Measurements from ENCODE around the gene DUSP19. TPM values are rescaled to one million over a fixed set of nuclear protein-coding genes. Genes with fewer than 3 reads are reported as not detected.

Gene DUSP19
- total and polyA plus RNA-seq, 10 of the 15 experiments (the other 5 are each of a cell fraction or from before 2014, with no cell fraction given), result 0.16 to 1.7 (median 0.57) TPM

DNA sequence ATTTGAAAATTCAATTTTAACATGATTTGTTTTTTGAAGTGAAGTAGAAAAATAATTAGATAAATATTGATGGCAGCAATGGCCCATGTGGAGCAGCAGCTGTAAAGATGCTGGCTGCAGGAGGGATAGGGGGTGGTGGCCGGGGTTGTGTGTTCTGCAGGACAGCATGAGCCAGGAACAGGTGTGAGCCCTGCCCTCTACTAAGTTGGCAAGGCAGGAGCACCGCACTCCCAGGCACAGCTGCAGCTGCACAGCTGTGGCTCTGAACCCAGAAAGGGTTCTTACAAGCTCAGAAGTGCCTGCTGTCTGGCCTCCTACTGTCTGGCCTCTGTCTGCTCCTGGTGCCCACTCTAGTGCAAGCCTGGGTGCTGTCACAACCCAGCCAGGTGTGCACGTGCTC is 10.0 kb upstream of the DUSP19 start:
- no peaks in the 10 kb centered on the region for H3K36me3 ChIP-seq (ENCODE audit: control insufficient read depth in 2 of 2, insufficient read depth in 2 of 2, low read length in 1 of 2)
- in situ Hi-C loops (cut with MboI), result no loop called here
- FAIRE-seq (no peak), ATAC-seq (no peak), DNase-seq (ENCODE audit: low read depth, low spot score) (no peak)
- no peaks in the 10 kb centered on the region for H4K20me1 ChIP-seq (ENCODE audit: control insufficient read depth, insufficient read depth)
- no peak overlapping the region for H3K9ac ChIP-seq (ENCODE audit: control insufficient read depth, insufficient read depth, low read length)
- WGBS (ENCODE audit: insufficient coverage, insufficient replicate concordance, low lambda C conversion rate, missing lambda C conversion rate), result 2% methylated on average over 3 of the region's 3 CpGs
- BruUV-seq (replicated peaks), result no TSS peak
- intact Hi-C loops (cut with micrococcal nuclease; ENCODE audit: unreplicated experiment), result no loop called here
- H3K27ac ChIP-seq (ENCODE audit: control insufficient read depth, insufficient read depth), result no peak overlapping the region
- POLR2A ChIA-PET, result no interaction called here
- no peaks in the 10 kb centered on the region for H3K4me1 ChIP-seq (ENCODE audit: control insufficient read depth, insufficient read depth, low read length)
- H2AFZ ChIP-seq (ENCODE audit: control insufficient read depth, low read depth, low read length), result no peak overlapping the region
- CTCF ChIA-PET, result no interaction called here
- H3K9me3 ChIP-seq (replicated peaks; ENCODE audit: control insufficient read depth, insufficient read depth, low read length), result no peaks in the 10 kb centered on the region; the same call in 1 of the 3 replicates
- no peaks in the 10 kb centered on the region; a peak in 1 of 4 replicates for H3K27me3 ChIP-seq (replicated peaks in 1 of 2; ENCODE audit: control insufficient read depth in 2 of 2, insufficient read depth in 2 of 2, low read length in 1 of 2)
- no peaks in the 10 kb centered on the region for H3K79me2 ChIP-seq (ENCODE audit: control insufficient read depth, insufficient read depth, low read length)
- SMC1A ChIA-PET (ENCODE audit: uncharacterized antibody, unreplicated experiment), result interaction anchor here (3.5 kb wide), 1 partner anchor 10 kb away, joined by 11 read pairs; the partner anchor contains the start of gene DUSP19
- H3K4me2 ChIP-seq (ENCODE audit: control insufficient read depth, insufficient read depth), result no peak overlapping the region
- RAD21 ChIA-PET (ENCODE audit: unreplicated experiment), result no interaction called here
- H3K4me3 ChIP-seq, result no peak overlapping the region
- TF ChIP-seq, protein P1, sequence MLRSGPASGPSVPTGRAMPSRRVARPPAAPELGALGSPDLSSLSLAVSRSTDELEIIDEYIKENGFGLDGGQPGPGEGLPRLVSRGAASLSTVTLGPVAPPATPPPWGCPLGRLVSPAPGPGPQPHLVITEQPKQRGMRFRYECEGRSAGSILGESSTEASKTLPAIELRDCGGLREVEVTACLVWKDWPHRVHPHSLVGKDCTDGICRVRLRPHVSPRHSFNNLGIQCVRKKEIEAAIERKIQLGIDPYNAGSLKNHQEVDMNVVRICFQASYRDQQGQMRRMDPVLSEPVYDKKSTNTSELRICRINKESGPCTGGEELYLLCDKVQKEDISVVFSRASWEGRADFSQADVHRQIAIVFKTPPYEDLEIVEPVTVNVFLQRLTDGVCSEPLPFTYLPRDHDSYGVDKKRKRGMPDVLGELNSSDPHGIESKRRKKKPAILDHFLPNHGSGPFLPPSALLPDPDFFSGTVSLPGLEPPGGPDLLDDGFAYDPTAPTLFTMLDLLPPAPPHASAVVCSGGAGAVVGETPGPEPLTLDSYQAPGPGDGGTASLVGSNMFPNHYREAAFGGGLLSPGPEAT (IDR thresholded peaks at IDR 0.05; ENCODE audit: low read depth), result no peak
- no peak for TF ChIP-seq EGR1 (IDR thresholded peaks at IDR 0.05; ENCODE audit: borderline replicate concordance in 1 of 2, low read depth in 2 of 2, low read length in 2 of 2)
- TF ChIP-seq BCL11A (IDR thresholded peaks at IDR 0.05; ENCODE audit: low read depth, low read length), result no peak
- TF ChIP-seq, protein P2, sequence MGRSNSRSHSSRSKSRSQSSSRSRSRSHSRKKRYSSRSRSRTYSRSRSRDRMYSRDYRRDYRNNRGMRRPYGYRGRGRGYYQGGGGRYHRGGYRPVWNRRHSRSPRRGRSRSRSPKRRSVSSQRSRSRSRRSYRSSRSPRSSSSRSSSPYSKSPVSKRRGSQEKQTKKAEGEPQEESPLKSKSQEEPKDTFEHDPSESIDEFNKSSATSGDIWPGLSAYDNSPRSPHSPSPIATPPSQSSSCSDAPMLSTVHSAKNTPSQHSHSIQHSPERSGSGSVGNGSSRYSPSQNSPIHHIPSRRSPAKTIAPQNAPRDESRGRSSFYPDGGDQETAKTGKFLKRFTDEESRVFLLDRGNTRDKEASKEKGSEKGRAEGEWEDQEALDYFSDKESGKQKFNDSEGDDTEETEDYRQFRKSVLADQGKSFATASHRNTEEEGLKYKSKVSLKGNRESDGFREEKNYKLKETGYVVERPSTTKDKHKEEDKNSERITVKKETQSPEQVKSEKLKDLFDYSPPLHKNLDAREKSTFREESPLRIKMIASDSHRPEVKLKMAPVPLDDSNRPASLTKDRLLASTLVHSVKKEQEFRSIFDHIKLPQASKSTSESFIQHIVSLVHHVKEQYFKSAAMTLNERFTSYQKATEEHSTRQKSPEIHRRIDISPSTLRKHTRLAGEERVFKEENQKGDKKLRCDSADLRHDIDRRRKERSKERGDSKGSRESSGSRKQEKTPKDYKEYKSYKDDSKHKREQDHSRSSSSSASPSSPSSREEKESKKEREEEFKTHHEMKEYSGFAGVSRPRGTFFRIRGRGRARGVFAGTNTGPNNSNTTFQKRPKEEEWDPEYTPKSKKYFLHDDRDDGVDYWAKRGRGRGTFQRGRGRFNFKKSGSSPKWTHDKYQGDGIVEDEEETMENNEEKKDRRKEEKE (IDR thresholded peaks at IDR 0.05), result no peak
- TF ChIP-seq ATF7 (IDR thresholded peaks at IDR 0.05; ENCODE audit: low read depth), result no peak
- no peak for TF ChIP-seq FOXK2 (IDR thresholded peaks at IDR 0.05)
- no peak for TF ChIP-seq SMAD5 (IDR thresholded peaks at IDR 0.05; ENCODE audit: low read depth)
- no peak for TF ChIP-seq ZZZ3 (IDR thresholded peaks at IDR 0.05; ENCODE audit: control insufficient read depth, insufficient read length, low read depth)
- no peak for TF ChIP-seq FOS (IDR thresholded peaks at IDR 0.05; ENCODE audit: borderline replicate concordance, extremely low read depth, insufficient read length)
- no peak for TF ChIP-seq BACH1 (IDR thresholded peaks at IDR 0.05; ENCODE audit: borderline replicate concordance)
- TF ChIP-seq KAT2A (conservative IDR thresholded peaks at IDR 0.05; ENCODE audit: control insufficient read depth, low read depth, low read length), result no peak
- TF ChIP-seq, protein P3, sequence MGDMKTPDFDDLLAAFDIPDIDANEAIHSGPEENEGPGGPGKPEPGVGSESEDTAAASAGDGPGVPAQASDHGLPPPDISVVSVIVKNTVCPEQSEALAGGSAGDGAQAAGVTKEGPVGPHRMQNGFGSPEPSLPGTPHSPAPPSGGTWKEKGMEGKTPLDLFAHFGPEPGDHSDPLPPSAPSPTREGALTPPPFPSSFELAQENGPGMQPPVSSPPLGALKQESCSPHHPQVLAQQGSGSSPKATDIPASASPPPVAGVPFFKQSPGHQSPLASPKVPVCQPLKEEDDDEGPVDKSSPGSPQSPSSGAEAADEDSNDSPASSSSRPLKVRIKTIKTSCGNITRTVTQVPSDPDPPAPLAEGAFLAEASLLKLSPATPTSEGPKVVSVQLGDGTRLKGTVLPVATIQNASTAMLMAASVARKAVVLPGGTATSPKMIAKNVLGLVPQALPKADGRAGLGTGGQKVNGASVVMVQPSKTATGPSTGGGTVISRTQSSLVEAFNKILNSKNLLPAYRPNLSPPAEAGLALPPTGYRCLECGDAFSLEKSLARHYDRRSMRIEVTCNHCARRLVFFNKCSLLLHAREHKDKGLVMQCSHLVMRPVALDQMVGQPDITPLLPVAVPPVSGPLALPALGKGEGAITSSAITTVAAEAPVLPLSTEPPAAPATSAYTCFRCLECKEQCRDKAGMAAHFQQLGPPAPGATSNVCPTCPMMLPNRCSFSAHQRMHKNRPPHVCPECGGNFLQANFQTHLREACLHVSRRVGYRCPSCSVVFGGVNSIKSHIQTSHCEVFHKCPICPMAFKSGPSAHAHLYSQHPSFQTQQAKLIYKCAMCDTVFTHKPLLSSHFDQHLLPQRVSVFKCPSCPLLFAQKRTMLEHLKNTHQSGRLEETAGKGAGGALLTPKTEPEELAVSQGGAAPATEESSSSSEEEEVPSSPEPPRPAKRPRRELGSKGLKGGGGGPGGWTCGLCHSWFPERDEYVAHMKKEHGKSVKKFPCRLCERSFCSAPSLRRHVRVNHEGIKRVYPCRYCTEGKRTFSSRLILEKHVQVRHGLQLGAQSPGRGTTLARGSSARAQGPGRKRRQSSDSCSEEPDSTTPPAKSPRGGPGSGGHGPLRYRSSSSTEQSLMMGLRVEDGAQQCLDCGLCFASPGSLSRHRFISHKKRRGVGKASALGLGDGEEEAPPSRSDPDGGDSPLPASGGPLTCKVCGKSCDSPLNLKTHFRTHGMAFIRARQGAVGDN (IDR thresholded peaks at IDR 0.05), result no peak
- TF ChIP-seq POLR2AphosphoS5 (IDR thresholded peaks at IDR 0.05; ENCODE audit: low read length), result no peak
- TF ChIP-seq YY1 (IDR thresholded peaks at IDR 0.05; ENCODE audit: low read depth, low read length), result no peak
